Neutrophil (primary cell): Measurements from ENCODE around the gene ZNF230.

ENCODE experiments used
- H3K27ac ChIP-seq: fragments of 200-600 bp; sonication (generic); 2 replicates; pipeline ENCODE4 v1.5.1; 2016; ENCODE audit warnings: mild to moderate bottlenecking, moderate library complexity
- H3K27me3 ChIP-seq: fragments of 200-600 bp; sonication (generic); 2 replicates; pipeline ENCODE4 v1.6.0; 2016; ENCODE audit warnings: mild to moderate bottlenecking
- H3K36me3 ChIP-seq: fragments of 200-600 bp; sonication (generic); 2 replicates; pipeline ENCODE4 v1.5.1; 2017
- H3K4me1 ChIP-seq, 2 experiments: fragments of 200-600 bp in 1 of 2; sonication (generic) in 1 of 2; 1 replicate in 1 of 2; 2 replicates in 1 of 2; pipeline versions ENCODE4 v1.5.1 to v1.6.1; 2013 to 2016; ENCODE audit warnings: low read depth in 1 of 2, low read length in 1 of 2, mild to moderate bottlenecking in 1 of 2, moderate library complexity in 1 of 2; ENCODE audit not compliant: control insufficient read depth in 1 of 2, insufficient read depth in 1 of 2
- H3K4me3 ChIP-seq, 2 experiments: fragments of 200-600 bp in 1 of 2; sonication (generic) in 1 of 2; 1 replicate in 1 of 2; 2 replicates in 1 of 2; pipeline ENCODE4 v1.5.1; 2013 to 2016; ENCODE audit warnings: low read depth in 1 of 2, low read length in 1 of 2, mild to moderate bottlenecking in 1 of 2, moderate library complexity in 1 of 2
- H3K9me3 ChIP-seq: fragments of 200-600 bp; sonication (generic); 2 replicates; pipeline ENCODE4 v1.5.1; 2016
- CTCF ChIP-seq: fragments of 200-600 bp; sonication (generic); IDR thresholded peaks from 2 replicates; pipeline ENCODE4 v1.5.1; 2016; ENCODE audit warnings: antibody characterized with exemption

The ZNF230 gene

GRCh38 chr19:44019498-44019897, 16.7 kb downstream of the ZNF230 start:
- H3K4me1 ChIP-seq: no peaks in the 10 kb centered on the region
- no peaks in the 10 kb centered on the region for H3K36me3 ChIP-seq
- no peak overlapping the region for H3K4me3 ChIP-seq
- H3K9me3 ChIP-seq: no peaks in the 10 kb centered on the region
- H3K27ac ChIP-seq: no peak overlapping the region
- H3K27me3 ChIP-seq: no peaks in the 10 kb centered on the region
- no peak for TF ChIP-seq CTCF

DNA sequence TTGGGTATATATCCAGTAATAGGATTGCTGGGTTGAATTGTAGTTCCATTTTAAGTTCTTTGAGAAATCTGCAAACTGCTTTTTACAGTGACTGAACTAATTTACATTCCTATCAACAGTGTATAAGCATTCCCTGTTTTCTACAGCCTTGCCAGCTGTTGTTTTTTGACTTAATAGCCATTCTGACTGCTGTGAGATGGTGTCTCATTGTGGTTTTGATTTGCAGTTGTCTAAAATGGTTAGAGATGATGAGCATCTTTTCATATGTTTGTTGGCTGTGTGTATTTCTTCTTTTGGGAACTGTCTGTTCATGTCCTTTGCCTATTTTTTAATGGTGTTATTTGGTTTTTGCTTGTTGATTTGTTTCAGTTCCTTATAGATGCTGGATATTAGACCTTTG, 18.5 kb downstream of the ZNF230 start:
- Histone ChIP-seq H3K36me3 (no peaks in the 10 kb centered on the region), H3K4me1 (peaks cover 8 to 11% of the 10 kb centered on the region in 2 experiments), H3K4me3 (no peak overlapping the region), H3K27me3 (no peaks in the 10 kb centered on the region), H3K9me3 (no peaks in the 10 kb centered on the region), H3K27ac (no peak overlapping the region)
- TF ChIP-seq CTCF: no peak

DNA sequence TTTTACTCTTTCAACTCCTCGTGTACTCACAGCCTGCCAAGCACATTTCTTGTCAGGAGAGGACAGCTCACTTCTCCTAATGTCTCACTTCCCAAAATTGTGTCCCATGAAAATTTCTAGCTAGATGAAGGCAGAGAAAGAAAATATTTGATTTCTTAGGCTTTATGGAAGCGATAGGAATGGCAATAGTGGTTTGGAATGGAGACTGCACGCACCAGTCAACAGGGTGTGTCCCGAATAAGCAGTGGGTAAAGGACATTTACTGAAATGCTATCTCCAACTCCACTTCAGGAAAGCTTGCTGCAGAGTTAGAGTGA, 22.1 kb downstream of the ZNF230 start:
- H3K27ac ChIP-seq: peak overlapping the region; percentile 47
- no peak for TF ChIP-seq CTCF
- peaks cover 15% of the 10 kb centered on the region for H3K36me3 ChIP-seq
- H3K9me3 ChIP-seq: no peaks in the 10 kb centered on the region
- peak overlapping the region; percentile 58 to 74 for H3K4me3 ChIP-seq
- H3K4me1 ChIP-seq: peaks cover 8 to 11% of the 10 kb centered on the region in 2 experiments
- H3K27me3 ChIP-seq: no peaks in the 10 kb centered on the region

- Histone ChIP-seq H3K27ac (peak within 1 kb of the TSS; percentile 47), H3K4me3 (peak within 1 kb of the TSS; percentile 58 to 74), H3K9me3 (no peaks in the 10 kb centered on the region), H3K36me3 (peaks cover 15% of the 10 kb centered on the region), H3K27me3 (no peaks in the 10 kb centered on the region), H3K4me1 (peaks cover 8 to 11% of the 10 kb centered on the region in 2 experiments)
- no peak for TF ChIP-seq CTCF
Measured at GRCh38 chr19:44025217-44025936, 22.6 kb downstream of the ZNF230 start, which contains the start of gene ZNF222. Gene ZNF222 (plus strand): TSS chr19:44025379. CDS start chr19:44025437, 58 bp downstream.

DNA sequence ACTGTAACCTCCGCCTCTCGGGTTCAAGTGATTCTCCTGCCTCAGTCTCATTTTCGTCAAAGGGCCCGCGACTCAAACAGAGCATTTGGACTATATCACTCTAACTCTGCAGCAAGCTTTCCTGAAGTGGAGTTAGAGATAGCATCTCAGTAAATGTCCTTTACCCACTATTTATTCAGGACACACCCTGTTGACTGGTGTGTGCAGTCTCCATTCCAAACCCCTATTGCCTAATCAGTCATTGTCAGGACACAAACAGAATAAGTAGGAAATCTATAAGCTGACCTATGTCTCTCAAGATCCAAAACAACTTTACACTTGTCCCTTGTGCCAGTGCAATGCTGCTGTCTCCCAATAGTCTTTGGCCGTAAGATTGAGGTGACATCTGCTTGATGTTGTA, 23.9 kb downstream of the ZNF230 start:
- no peak for TF ChIP-seq CTCF
- Histone ChIP-seq H3K27me3 (no peaks in the 10 kb centered on the region), H3K4me3 (no peak overlapping the region), H3K27ac (no peak overlapping the region), H3K9me3 (peaks cover 12% of the 10 kb centered on the region), H3K4me1 (peaks cover 8 to 11% of the 10 kb centered on the region in 2 experiments), H3K36me3 (peaks cover 15% of the 10 kb centered on the region)
